GM23338 (cell line): ENCODE data around the gene AHNAK. TPM values are rescaled to one million over a fixed set of nuclear protein-coding genes. Genes with fewer than 3 reads are reported as not detected.

Source experiments
- ATAC-seq: fragments of 200-7000 bp; cut with Tn5 transposase; 3 replicates; pipeline ENCODE4 v1.9.1; 2020
- DNase-seq: peaks from one replicate; pipeline ENCODE4 v3.0.0-alpha.2; 2015; ENCODE audit warnings: low spot score
- H2AFZ ChIP-seq: fragments of 200-600 bp; sonication (generic); 2 replicates; pipeline ENCODE4 v1.8.0; 2016; ENCODE audit warnings: antibody characterized with exemption, mild to moderate bottlenecking, moderate library complexity
- H3F3A ChIP-seq: fragments of 200-600 bp; sonication (generic); replicated peaks from 2 replicates; pipeline ENCODE4 v1.8.0; 2017; ENCODE audit warnings: antibody characterized with exemption, mixed run types, low read depth
- H3K27ac ChIP-seq: fragments of 200-600 bp; sonication (generic); 2 replicates; pipeline ENCODE4 v1.6.1; 2016; ENCODE audit warnings: low read depth
- H3K27me3 ChIP-seq: fragments of 200-600 bp; sonication (generic); 2 replicates; pipeline ENCODE4 v1.8.0; 2016; ENCODE audit warnings: mild to moderate bottlenecking, mixed run types, moderate library complexity; ENCODE audit not compliant: insufficient read depth
- H3K36me3 ChIP-seq: fragments of 200-600 bp; sonication (generic); 2 replicates; pipeline ENCODE4 v1.8.0; 2016; ENCODE audit warnings: mild to moderate bottlenecking; ENCODE audit not compliant: insufficient read depth
- H3K4me1 ChIP-seq: fragments of 200-600 bp; sonication (generic); 2 replicates; pipeline ENCODE4 v1.8.0; 2016; ENCODE audit warnings: mild to moderate bottlenecking, moderate library complexity; ENCODE audit not compliant: insufficient read depth
- H3K4me2 ChIP-seq: fragments of 200-600 bp; sonication (generic); 2 replicates; pipeline ENCODE4 v1.7.1; 2017; ENCODE audit warnings: mixed run types
- H3K4me3 ChIP-seq: fragments of 200-600 bp; sonication (generic); 2 replicates; pipeline ENCODE4 v1.6.1; 2016; ENCODE audit warnings: mixed run types
- H3K79me2 ChIP-seq: fragments of 200-600 bp; sonication (generic); replicated peaks from 2 replicates; pipeline ENCODE4 v1.8.0; 2017; ENCODE audit warnings: mild to moderate bottlenecking; ENCODE audit not compliant: insufficient read depth
- H3K9me2 ChIP-seq: fragments of 200-600 bp; sonication (generic); 2 replicates; pipeline ENCODE4 v1.8.0; 2017; ENCODE audit not compliant: insufficient read depth
- H4K20me1 ChIP-seq: fragments of 200-600 bp; sonication (generic); replicated peaks from 2 replicates; pipeline ENCODE4 v1.8.0; 2017; ENCODE audit warnings: mild to moderate bottlenecking; ENCODE audit not compliant: insufficient read depth
- H3K27ac Mint-ChIP-seq: 2 replicates; pipeline ENCODE4 v1.8.0; 2020; ENCODE audit warnings: inconsistent platforms, mild to moderate bottlenecking, moderate library complexity, mixed read lengths
- H3K27me3 Mint-ChIP-seq: 3 replicates; pipeline ENCODE4 v1.8.0; 2022; ENCODE audit warnings: low read depth, mild to moderate bottlenecking, moderate library complexity, mixed read lengths, inconsistent platforms; ENCODE audit not compliant: insufficient read depth, poor library complexity
- H3K36me3 Mint-ChIP-seq: 3 replicates; pipeline ENCODE4 v1.8.0; 2021; ENCODE audit warnings: low read depth, mild to moderate bottlenecking, inconsistent platforms, moderate library complexity, mixed read lengths
- H3K4me1 Mint-ChIP-seq: 3 replicates; pipeline ENCODE4 v1.8.0; 2020; ENCODE audit warnings: mild to moderate bottlenecking, inconsistent platforms, mixed read lengths
- H3K4me3 Mint-ChIP-seq: 3 replicates; pipeline ENCODE4 v1.8.0; 2021; ENCODE audit warnings: moderate library complexity, mild to moderate bottlenecking, inconsistent platforms, mixed read lengths
- H3K9me3 Mint-ChIP-seq: 3 replicates; pipeline ENCODE4 v1.8.0; 2020; ENCODE audit warnings: moderate library complexity, mild to moderate bottlenecking, inconsistent platforms, mixed read lengths
- CREB1 ChIP-seq: fragments of 250-450 bp; sonication (Bioruptor Pico); IDR thresholded peaks from 2 replicates; pipeline ENCODE4 v1.5.0; 2020; ENCODE audit warnings: low read depth, mild to moderate bottlenecking, moderate library complexity
- CTCF ChIP-seq, 2 experiments: fragments of 200-600 bp in 1 of 2; sonication (generic) in 1 of 2; conservative IDR thresholded peaks; 2 replicates each; pipeline versions ENCODE4 v1.5.1 to v1.6.1; 2016 to 2017; ENCODE audit warnings: antibody characterized with exemption in 2 of 2, low read depth in 2 of 2, mild to moderate bottlenecking in 2 of 2, moderate library complexity in 1 of 2
- ETS1 ChIP-seq: IDR thresholded peaks from 2 replicates; pipeline ENCODE4 v1.6.1; 2016; ENCODE audit warnings: antibody characterized with exemption
- EZH2 ChIP-seq: fragments of 200-600 bp; sonication (generic); IDR thresholded peaks from one replicate; pipeline ENCODE4 v1.8.0; 2017; ENCODE audit warnings: antibody characterized with exemption, mild to moderate bottlenecking, low read depth; ENCODE audit not compliant: unreplicated experiment
- EZH2phosphoT487 ChIP-seq: fragments of 200-600 bp; sonication (generic); IDR thresholded peaks from one replicate; pipeline ENCODE4 v1.8.1; 2018; ENCODE audit warnings: antibody characterized with exemption; ENCODE audit not compliant: unreplicated experiment
- JUNB ChIP-seq: IDR thresholded peaks from one replicate; pipeline ENCODE4 v1.6.1; 2016; ENCODE audit warnings: antibody characterized with exemption; ENCODE audit not compliant: unreplicated experiment
- NANOG ChIP-seq: IDR thresholded peaks from 2 replicates; pipeline ENCODE4 v1.6.1; 2016; ENCODE audit warnings: antibody characterized with exemption, borderline replicate concordance
- POLR2AphosphoS5 ChIP-seq: IDR thresholded peaks from 2 replicates; pipeline ENCODE4 v1.6.1; 2016; ENCODE audit warnings: antibody characterized with exemption, low read depth
- REST ChIP-seq: IDR thresholded peaks from one replicate; pipeline ENCODE4 v1.6.1; 2018; ENCODE audit warnings: antibody characterized with exemption; ENCODE audit not compliant: unreplicated experiment
- STAT1 ChIP-seq: IDR thresholded peaks from one replicate; pipeline ENCODE4 v1.6.1; 2016; ENCODE audit warnings: antibody characterized with exemption; ENCODE audit not compliant: unreplicated experiment
- ZNF114 ChIP-seq: fragments of 250-450 bp; sonication (Bioruptor Pico); IDR thresholded peaks from 2 replicates; pipeline ENCODE4 v1.5.0; 2020; ENCODE audit warnings: mild to moderate bottlenecking, moderate library complexity
- ZNF331 ChIP-seq: fragments of 250-450 bp; sonication (Bioruptor Pico); IDR thresholded peaks from 2 replicates; pipeline ENCODE4 v1.5.0; 2020; ENCODE audit warnings: low read depth, mild to moderate bottlenecking, moderate library complexity
- ZNF462 ChIP-seq: fragments of 250-450 bp; sonication (Bioruptor Pico); IDR thresholded peaks from 2 replicates; pipeline ENCODE4 v1.5.0; 2020; ENCODE audit warnings: mild to moderate bottlenecking, moderate library complexity
- polyA plus RNA-seq: library from polyadenylated mRNA; unstranded; fragments of >200 nt; fragmentation: Nextera tagmentation; extraction: Ambion mirVana; gene quantifications from 2 replicates; pipeline ENCODE4 v1.2.1, GENCODE V29; 2016
- total RNA-seq: library from RNA; depleted of rRNA; stranded (reverse); fragments of >200 nt; shearing (Covaris generic); gene quantifications from 2 replicates; pipeline ENCODE4 v1.2.3, GENCODE V29; 2014

The AHNAK gene
- total and polyA plus RNA-seq, 2 experiments from 2014 or later = 0.91 to 2.1 TPM

GRCh38 chr11:62450543-62451240 lies 95.9 kb downstream of the AHNAK start:
- Mint-ChIP-seq H3K27ac (no peak overlapping the region; the same call in 1 of the 2 replicates), H3K27me3 (peaks cover 9% of the 10 kb centered on the region), H3K4me1 (peaks cover 4% of the 10 kb centered on the region), H3K9me3 (no peaks in the 10 kb centered on the region; the same call in 2 of the 3 replicates), H3K36me3 (no peaks in the 10 kb centered on the region), H3K4me3 (no peak overlapping the region)
- Histone ChIP-seq H3K79me2 (no peaks in the 10 kb centered on the region), H3K4me3 (no peak overlapping the region), H3K4me2 (no peak overlapping the region), H2AFZ (no peak overlapping the region), H3K9me2 (no peaks in the 10 kb centered on the region; the same call in 1 of the 2 replicates), H3K27me3 (no peaks in the 10 kb centered on the region), H4K20me1 (no peaks in the 10 kb centered on the region), H3K27ac (no peak overlapping the region), H3F3A (no peaks in the 10 kb centered on the region), H3K36me3 (no peaks in the 10 kb centered on the region), H3K4me1 (no peaks in the 10 kb centered on the region)
- ATAC-seq = no peak
- no peak for DNase-seq
- no peak for TF ChIP-seq ETS1
- TF ChIP-seq EZH2phosphoT487 = no peak
- TF ChIP-seq REST = no peak
- no peak for TF ChIP-seq EZH2
- TF ChIP-seq NANOG = no peak
- no peak for TF ChIP-seq CTCF (conservative IDR thresholded peaks at IDR 0.05; ENCODE audit: low read depth in 2 of 2)
- no peak for TF ChIP-seq ZNF114
- no peak for TF ChIP-seq JUNB
- TF ChIP-seq CREB1 = no peak
- no peak for TF ChIP-seq STAT1
- TF ChIP-seq POLR2AphosphoS5 = no peak
- no peak for TF ChIP-seq ZNF331
- TF ChIP-seq ZNF462 = no peak
